Mucosa of descending colon (tissue), 3 donors: ENCODE data around the gene NLRP9. TPM values are rescaled to one million over a fixed set of nuclear protein-coding genes. Genes with fewer than 3 reads are reported as not detected.
A peak's percentile ranks its signal among the peaks of the same experiment; 100 is the strongest.

Experiments
- ATAC-seq: fragments of 200-7000 bp; cut with Tn5 transposase; one replicate; pipeline ENCODE4 v1.9.1; 2020; ENCODE audit warnings: mild to moderate bottlenecking, moderate library complexity
- DNase-seq, 3 donors: peaks; one replicate each; pipeline ENCODE4 v3.0.0-alpha.2; 2020
- H3K36me3 ChIP-seq: fragments of 200-600 bp; one replicate; pipeline ENCODE4 v1.8.0; 2021; ENCODE audit warnings: low read depth, mild to moderate bottlenecking
- H3K4me1 ChIP-seq: fragments of 200-600 bp; one replicate; pipeline ENCODE4 v1.8.0; 2021; ENCODE audit warnings: low read depth, mild to moderate bottlenecking
- H3K4me3 ChIP-seq: fragments of 200-600 bp; one replicate; pipeline ENCODE4 v1.8.0; 2021; ENCODE audit warnings: mild to moderate bottlenecking
- H3K9me3 ChIP-seq: fragments of 200-600 bp; one replicate; pipeline ENCODE4 v1.8.0; 2021; ENCODE audit warnings: mild to moderate bottlenecking
- CTCF ChIP-seq: fragments of 200-600 bp; IDR thresholded peaks from one replicate; pipeline ENCODE4 v1.8.0; 2022; ENCODE audit warnings: antibody characterized with exemption, mild to moderate bottlenecking
- intact Hi-C, 2 donors: fragments of 100-400 bp; cut with DNase I in 1 of 2; cut with micrococcal nuclease in 1 of 2; formaldehyde crosslinking; loops; one replicate each; pipeline versions ENCODE4 v1.11.0 to v1.11.1; 2022; cut with DNase I, micrococcal nuclease
- total RNA-seq, 3 donors: library from RNA; stranded (reverse); fragmentation: NEBNext Ultra II Directional in 2 of 3; extraction: Animal tissue kit (Norgen Biotek cat#: 25700) in 2 of 3; gene quantifications; one replicate each; pipeline versions ENCODE4 v1.2.1 to v1.2.4, GENCODE V29; 2021 to 2023
- donor health status: DM: no; HTN: no; CAD: no; lungs with moderate emphysema.
- donor health status: DM: no; HTN: no; CAD: no.
- donor health status: DM: no; HTN: yes; CAD: no.

NLRP9 gene
- total RNA-seq, 3 donors from 2014 or later, result not detected

- DNase-seq (peak in 1 of 3 donors; percentile 23), ATAC-seq (peak; percentile 28)
- intact Hi-C loops, result no loop called here
- TF ChIP-seq CTCF, result no peak
- Histone ChIP-seq H3K4me1 (peaks cover 13% of the 10 kb centered on the region), H3K4me3 (no peak overlapping the region), H3K9me3 (no peaks in the 10 kb centered on the region), H3K36me3 (no peaks in the 10 kb centered on the region)
Observed at GRCh38 chr19:55704494-55705245, 33.5 kb downstream of the NLRP9 start.

GRCh38 chr19:55703790-55704215 lies 34.4 kb downstream of the NLRP9 start:
- intact Hi-C loops, result no loop called here
- H3K4me3 ChIP-seq, result no peak overlapping the region
- peak; percentile 72 for TF ChIP-seq CTCF
- H3K4me1 ChIP-seq, result peaks cover 13% of the 10 kb centered on the region
- no peaks in the 10 kb centered on the region for H3K36me3 ChIP-seq
- ATAC-seq (peak; percentile 86), DNase-seq (peak; percentile 68 to 79 (median 70))
- H3K9me3 ChIP-seq, result no peaks in the 10 kb centered on the region

- TF ChIP-seq CTCF, result no peak
- Histone ChIP-seq H3K36me3 (no peaks in the 10 kb centered on the region), H3K9me3 (no peaks in the 10 kb centered on the region), H3K4me3 (no peak overlapping the region), H3K4me1 (peaks cover 13% of the 10 kb centered on the region)
- DNase-seq, result peak in 2 of 3 donors; percentile 41 to 43
- ATAC-seq, result peak; percentile 76
- intact Hi-C loops, result no loop called here
Observed at GRCh38 chr19:55702131-55702627, 36.0 kb downstream of the NLRP9 start.

DNA sequence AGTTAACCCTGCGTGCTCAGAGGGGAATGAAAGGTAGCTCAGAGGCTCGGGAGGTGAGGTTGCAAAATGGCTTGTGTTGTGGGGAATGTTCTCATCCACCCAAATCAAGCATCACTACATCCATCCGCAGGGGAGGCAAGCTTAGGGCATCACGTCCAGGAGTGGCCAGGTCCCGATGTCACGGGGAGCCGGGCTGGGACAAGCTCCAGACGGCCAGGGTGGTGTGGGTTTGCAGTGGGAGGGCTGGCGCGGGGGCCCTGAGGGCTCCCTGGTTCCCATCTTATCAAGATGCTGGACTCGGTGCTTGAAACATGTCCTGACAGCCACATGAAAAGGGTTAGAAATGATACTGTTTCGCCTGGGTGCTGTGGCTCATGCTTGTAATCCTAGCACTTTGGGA lies 37.4 kb downstream of the NLRP9 start:
- Histone ChIP-seq H3K4me1 (peaks cover 13% of the 10 kb centered on the region), H3K4me3 (no peak overlapping the region), H3K9me3 (no peaks in the 10 kb centered on the region), H3K36me3 (no peaks in the 10 kb centered on the region)
- TF ChIP-seq CTCF, result no peak
- intact Hi-C loops, result no loop called here
- DNase-seq, result no peak
- no peak for ATAC-seq

DNA sequence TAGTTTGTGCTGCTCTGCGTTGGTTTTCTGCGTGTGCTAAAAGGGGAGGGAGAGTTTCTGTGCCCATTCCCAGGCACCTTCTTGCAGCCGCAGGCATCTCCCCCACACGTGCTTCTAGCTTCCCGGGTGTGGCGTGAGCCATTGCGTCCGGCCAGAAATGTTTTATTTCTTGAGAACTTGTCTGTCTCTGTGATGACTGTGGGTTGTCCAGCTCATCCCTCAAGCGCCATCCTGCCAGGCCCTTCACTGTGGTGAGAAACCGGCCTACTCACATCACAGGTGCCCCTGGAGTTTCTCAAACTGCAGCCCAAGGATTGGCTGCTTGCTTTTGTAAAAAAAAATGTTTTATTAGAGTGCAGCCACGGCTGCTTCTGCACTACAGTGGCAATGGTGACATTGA lies 39.0 kb downstream of the NLRP9 start:
- Histone ChIP-seq H3K36me3 (no peaks in the 10 kb centered on the region), H3K4me1 (peaks cover 13% of the 10 kb centered on the region), H3K4me3 (no peak overlapping the region), H3K9me3 (no peaks in the 10 kb centered on the region)
- DNase-seq (no peak), ATAC-seq (no peak)
- no peak for TF ChIP-seq CTCF
- intact Hi-C loops, result no loop called here
